D721Med (cell line): Measurements from ENCODE around the gene HDAC6.

Experiments
- DNase-seq: peaks from one replicate; pipeline ENCODE4 v3.0.0; 2011; ENCODE audit warnings: low spot score; ENCODE audit not compliant: insufficient read length
- FAIRE-seq: peaks from 2 replicates; lab custom pipeline; 2011; peaks lifted over from hg19 to GRCh38; lab: Jason Lieb, UNC
- CTCF ChIP-seq: IDR thresholded peaks from 2 replicates; pipeline ENCODE4 v1.5.1; 2012; ENCODE audit warnings: mild to moderate bottlenecking, control low read depth; ENCODE audit not compliant: insufficient read depth; ENCODE audit errors: missing control alignments

Gene HDAC6

GRCh38 chrX:48784726-48785125 is 17.1 kb upstream of the HDAC6 start:
- no peak for DNase-seq
- no peak for FAIRE-seq
- TF ChIP-seq CTCF: no peak

GRCh38 chrX:48785186-48785539 is 16.7 kb upstream of the HDAC6 start:
- no peak for TF ChIP-seq CTCF
- FAIRE-seq (no peak), DNase-seq (no peak)

- FAIRE-seq (no peak), DNase-seq (no peak)
- no peak for TF ChIP-seq CTCF
These were observed 16.2 kb upstream of the HDAC6 start for GRCh38 chrX:48785540-48786214.

- no peak for TF ChIP-seq CTCF
- FAIRE-seq (no peak), DNase-seq (no peak)
These were observed 15.5 kb upstream of the HDAC6 start, which contains the start of gene GATA1 for GRCh38 chrX:48786341-48786800. TSS of gene GATA1 (plus strand) at chrX:48786590. CDS start at chrX:48791110, 4,520 bp downstream.

GRCh38 chrX:48786825-48787504 is 14.9 kb upstream of the HDAC6 start:
- FAIRE-seq (no peak), DNase-seq (no peak)
- TF ChIP-seq CTCF: no peak

- FAIRE-seq: no peak
- DNase-seq: no peak
- TF ChIP-seq CTCF: no peak
These were observed 14.1 kb upstream of the HDAC6 start for GRCh38 chrX:48787505-48788443.
